ENCODE measurements around the gene POPDC2. TPM values are rescaled to one million over a fixed set of nuclear protein-coding genes. Genes with fewer than 3 reads are reported as not detected.

The POPDC2 gene
- total and polyA plus RNA-seq, 10 of the 15 experiments (the other 5 are each of a cell fraction or from before 2014, with no cell fraction given) = 1.8 to 12.7 (median 3.5) TPM

- TF ChIP-seq IRF3 (IDR thresholded peaks at IDR 0.05) (no peak), REST (IDR thresholded peaks at IDR 0.05; ENCODE audit: low read depth, low read length) (no peak), NKRF (conservative IDR thresholded peaks at IDR 0.05) (no peak), ATF2 (IDR thresholded peaks at IDR 0.05; ENCODE audit: low read length) (no peak)
Observed at GRCh38 chr3:119657887-119658702, 2.3 kb downstream of the POPDC2 start (continued).
